K562 (cell line): ENCODE data around the gene ARID4B. TPM values are rescaled to one million over a fixed set of nuclear protein-coding genes. Genes with fewer than 3 reads are reported as not detected.
A peak's percentile ranks its signal among the peaks of the same experiment; 100 is the strongest.

ENCODE experiments used
- ADNP ChIP-seq: fragments of 200-800 bp; sonication (Bioruptor generic); IDR thresholded peaks from 2 replicates; pipeline ENCODE4 v1.6.1; 2016; ENCODE audit warnings: missing genetic modification characterization, missing compliant biosample characterization
- BCOR ChIP-seq: fragments of 450-650 bp; IDR thresholded peaks from 2 replicates; pipeline ENCODE4 v1.6.1; 2016
- BMI1 ChIP-seq: fragments of 150-350 bp; IDR thresholded peaks from 2 replicates; pipeline ENCODE4 v1.6.1; 2014; ENCODE audit warnings: low read length
- CBX1 ChIP-seq: sonication (generic); IDR thresholded peaks from 2 replicates; pipeline ENCODE4 v1.6.1; 2016; ENCODE audit warnings: antibody characterized with exemption, low read depth, mild to moderate bottlenecking
- KDM2B ChIP-seq: fragments of 250-450 bp; sonication (Bioruptor Pico); IDR thresholded peaks from 2 replicates; pipeline ENCODE4 v1.8.0; 2021; ENCODE audit warnings: mild to moderate bottlenecking, moderate library complexity
- NCOA6 ChIP-seq: fragments of 450-650 bp; IDR thresholded peaks from 2 replicates; pipeline ENCODE4 v1.6.1; 2017; ENCODE audit warnings: mild to moderate bottlenecking
- NFE2 ChIP-seq: IDR thresholded peaks from 2 replicates; pipeline ENCODE4 v1.6.1; 2014; ENCODE audit warnings: antibody characterized with exemption, low read depth
- NFYB ChIP-seq: IDR thresholded peaks from 2 replicates; pipeline ENCODE4 v1.6.1; 2011; ENCODE audit warnings: mild to moderate bottlenecking, moderate library complexity; ENCODE audit not compliant: insufficient read length; ENCODE audit errors: extremely low read depth
- PCBP2 ChIP-seq: fragments of 200-400 bp; formaldehyde crosslinking; IDR thresholded peaks from 2 replicates; pipeline ENCODE4 v1.6.1; 2018; ENCODE audit warnings: low read length, low read depth, mild to moderate bottlenecking, moderate library complexity; ENCODE audit not compliant: poor library complexity, severe bottlenecking
- POLR2AphosphoS5 ChIP-seq: IDR thresholded peaks from 2 replicates; pipeline ENCODE4 v1.6.1; 2011; ENCODE audit warnings: mild to moderate bottlenecking, low read depth, low read length, moderate library complexity; ENCODE audit not compliant: control insufficient read depth, insufficient read depth
- POLR3A ChIP-seq: IDR thresholded peaks from 2 replicates; pipeline ENCODE4 v1.6.1; 2011; ENCODE audit warnings: borderline replicate concordance, mild to moderate bottlenecking, moderate library complexity; ENCODE audit not compliant: insufficient read length, insufficient read depth; ENCODE audit errors: extremely low read depth
- PYGO2 ChIP-seq: fragments of 450-650 bp; IDR thresholded peaks from 2 replicates; pipeline ENCODE4 v1.6.1; 2016; ENCODE audit warnings: mild to moderate bottlenecking, missing genetic modification characterization, moderate library complexity, missing compliant biosample characterization
- RBBP5 ChIP-seq: fragments of 200-600 bp; sonication (generic); IDR thresholded peaks from 2 replicates; pipeline ENCODE4 v1.6.1; 2012; ENCODE audit warnings: borderline replicate concordance, mild to moderate bottlenecking, low read length, control low read depth, inconsistent platforms; ENCODE audit not compliant: insufficient read depth, poor library complexity, severe bottlenecking
- RBM39 ChIP-seq: fragments of 200-400 bp; formaldehyde crosslinking; optimal IDR thresholded peaks from 2 replicates; pipeline ENCODE3; 2018; ENCODE audit warnings: low read depth, low read length
- SRSF3 ChIP-seq: fragments of 200-400 bp; formaldehyde crosslinking; IDR thresholded peaks from 2 replicates; pipeline ENCODE4 v1.6.1; 2016; ENCODE audit warnings: mild to moderate bottlenecking, low read length, moderate library complexity; ENCODE audit not compliant: insufficient read depth
- STAT5A ChIP-seq: IDR thresholded peaks from 2 replicates; pipeline ENCODE4 v1.6.1; 2012; ENCODE audit warnings: low read length, inconsistent platforms, borderline replicate concordance
- ZFP30 ChIP-seq: fragments of 250-450 bp; sonication (Bioruptor Pico); IDR thresholded peaks from 2 replicates; pipeline ENCODE4 v1.8.0; 2022; ENCODE audit warnings: moderate library complexity, mild to moderate bottlenecking, inconsistent platforms, borderline replicate concordance
- ZNF121 ChIP-seq: sonication (generic); formaldehyde crosslinking; conservative IDR thresholded peaks from 2 replicates; pipeline ENCODE4 v1.8.0; 2022; ENCODE audit warnings: missing genetic modification reagents
- ZNF133 ChIP-seq: fragments of 250-450 bp; sonication (Bioruptor Pico); IDR thresholded peaks from 2 replicates; pipeline ENCODE4 v1.4.0; 2020; ENCODE audit warnings: mild to moderate bottlenecking
- ZNF23 ChIP-seq: fragments of 250-450 bp; sonication (Bioruptor Pico); IDR thresholded peaks from 2 replicates; pipeline ENCODE4 v1.4.0; 2020; ENCODE audit warnings: mild to moderate bottlenecking
- ZNF780A ChIP-seq: fragments of 250-450 bp; sonication (Bioruptor Pico); IDR thresholded peaks from 2 replicates; pipeline ENCODE4 v1.5.0; 2021; ENCODE audit warnings: mild to moderate bottlenecking
- ZNF79 ChIP-seq: fragments of 250-450 bp; sonication (Bioruptor Pico); IDR thresholded peaks from 2 replicates; pipeline ENCODE4 v1.4.0; 2020; ENCODE audit warnings: low read depth, mild to moderate bottlenecking, moderate library complexity
- polyA plus RNA-seq, 8 experiments: library from polyadenylated mRNA; depleted of rRNA in 4 of 8; stranded (reverse) in 5 of 8; unstranded in 3 of 8; fragments of >200 nt; fragmentation: Nextera tagmentation in 2 of 8; fragmentation: Illumina TruSeq in 1 of 8; extraction: Ambion mirVana in 2 of 8; extraction: Trizol in 1 of 8; gene quantifications; 2 replicates each; pipeline versions ENCODE4 v1.2.1 to v1.2.3, GENCODE V29; 2011 to 2014; ENCODE audit warnings: inconsistent platforms in 1 of 8, missing spikeins in 1 of 8
- total RNA-seq, 7 experiments: library from RNA; depleted of rRNA in 6 of 7; stranded (reverse); fragments of >200 nt in 6 of 7; fragmentation: Illumina TruSeq in 2 of 7; extraction: Trizol in 2 of 7; gene quantifications; 2 replicates each; pipeline versions ENCODE4 v1.2.1 to v1.2.3, GENCODE V29; 2011 to 2021; ENCODE audit warnings: low replicate concordance in 1 of 7
- TF ChIP-seq, protein P1 (sequence below): fragments of 250-450 bp; sonication (Bioruptor Pico); IDR thresholded peaks from 2 replicates; pipeline ENCODE4 v1.8.0; 2022; ENCODE audit warnings: inconsistent platforms, mild to moderate bottlenecking, moderate library complexity, borderline replicate concordance
- TF ChIP-seq, protein P2 (sequence below): IDR thresholded peaks from 2 replicates; pipeline ENCODE4 v1.6.1; 2011; ENCODE audit warnings: borderline replicate concordance, low read depth, mild to moderate bottlenecking, moderate library complexity, low read length; ENCODE audit not compliant: insufficient read depth, poor library complexity, severe bottlenecking
- TF ChIP-seq, protein P3 (sequence below): fragments of 450-650 bp; conservative IDR thresholded peaks from 2 replicates; pipeline ENCODE4 v1.6.1; 2016; ENCODE audit warnings: missing genetic modification characterization, low read depth, mild to moderate bottlenecking, missing compliant biosample characterization, moderate library complexity

The ARID4B gene
- total and polyA plus RNA-seq, 9 of the 15 experiments (the other 6 are each of a cell fraction or from before 2014, with no cell fraction given): 8.4 to 38.9 (median 18.5) TPM

DNA sequence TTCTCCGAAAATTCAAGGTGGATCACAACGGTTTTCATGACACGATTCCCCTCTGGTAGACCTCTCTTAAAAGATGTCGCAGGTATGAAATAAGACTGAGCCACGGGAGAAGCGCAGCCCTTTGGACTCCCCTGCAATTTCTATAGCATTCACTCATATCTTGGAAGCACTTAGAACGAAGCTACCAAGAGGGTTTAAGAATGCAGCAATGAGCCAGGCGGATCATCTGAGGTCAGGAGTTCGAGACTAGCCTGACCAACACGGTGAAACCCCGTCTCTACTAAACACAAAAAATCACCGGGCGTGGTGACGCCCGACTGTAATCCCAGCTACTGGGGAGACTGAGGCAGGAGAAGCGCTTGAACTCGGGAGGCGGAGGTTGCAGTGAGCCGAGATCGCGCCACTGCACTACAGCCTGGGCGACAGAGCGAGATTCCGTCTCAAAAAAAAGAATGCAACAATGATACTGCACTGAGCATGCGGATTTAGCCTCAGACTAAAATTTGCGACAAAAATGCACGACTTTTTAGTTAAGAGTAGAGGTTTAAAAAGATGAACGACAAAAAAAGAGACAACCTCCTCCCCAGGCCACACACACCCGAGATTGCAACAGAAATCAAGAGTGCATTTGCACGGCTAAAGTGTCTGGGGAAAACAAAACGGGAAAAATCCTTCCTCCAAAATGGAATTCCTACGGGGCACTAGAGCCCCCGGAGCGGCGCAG is 200.1 kb downstream of the ARID4B start (continued):
- TF ChIP-seq, protein P1, sequence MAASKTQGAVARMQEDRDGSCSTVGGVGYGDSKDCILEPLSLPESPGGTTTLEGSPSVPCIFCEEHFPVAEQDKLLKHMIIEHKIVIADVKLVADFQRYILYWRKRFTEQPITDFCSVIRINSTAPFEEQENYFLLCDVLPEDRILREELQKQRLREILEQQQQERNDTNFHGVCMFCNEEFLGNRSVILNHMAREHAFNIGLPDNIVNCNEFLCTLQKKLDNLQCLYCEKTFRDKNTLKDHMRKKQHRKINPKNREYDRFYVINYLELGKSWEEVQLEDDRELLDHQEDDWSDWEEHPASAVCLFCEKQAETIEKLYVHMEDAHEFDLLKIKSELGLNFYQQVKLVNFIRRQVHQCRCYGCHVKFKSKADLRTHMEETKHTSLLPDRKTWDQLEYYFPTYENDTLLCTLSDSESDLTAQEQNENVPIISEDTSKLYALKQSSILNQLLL: no peak
- no peak for TF ChIP-seq BMI1
- no peak for TF ChIP-seq ZFP30 (CRISPR knock-in tag)
- no peak for TF ChIP-seq STAT5A
- no peak for TF ChIP-seq PCBP2
- TF ChIP-seq KDM2B (CRISPR knock-in tag): no peak
- no peak for TF ChIP-seq ZNF23
- TF ChIP-seq ZNF780A (CRISPR knock-in tag): no peak
- no peak for TF ChIP-seq ZNF121 (CRISPR knock-in tag)
- TF ChIP-seq, protein P2, sequence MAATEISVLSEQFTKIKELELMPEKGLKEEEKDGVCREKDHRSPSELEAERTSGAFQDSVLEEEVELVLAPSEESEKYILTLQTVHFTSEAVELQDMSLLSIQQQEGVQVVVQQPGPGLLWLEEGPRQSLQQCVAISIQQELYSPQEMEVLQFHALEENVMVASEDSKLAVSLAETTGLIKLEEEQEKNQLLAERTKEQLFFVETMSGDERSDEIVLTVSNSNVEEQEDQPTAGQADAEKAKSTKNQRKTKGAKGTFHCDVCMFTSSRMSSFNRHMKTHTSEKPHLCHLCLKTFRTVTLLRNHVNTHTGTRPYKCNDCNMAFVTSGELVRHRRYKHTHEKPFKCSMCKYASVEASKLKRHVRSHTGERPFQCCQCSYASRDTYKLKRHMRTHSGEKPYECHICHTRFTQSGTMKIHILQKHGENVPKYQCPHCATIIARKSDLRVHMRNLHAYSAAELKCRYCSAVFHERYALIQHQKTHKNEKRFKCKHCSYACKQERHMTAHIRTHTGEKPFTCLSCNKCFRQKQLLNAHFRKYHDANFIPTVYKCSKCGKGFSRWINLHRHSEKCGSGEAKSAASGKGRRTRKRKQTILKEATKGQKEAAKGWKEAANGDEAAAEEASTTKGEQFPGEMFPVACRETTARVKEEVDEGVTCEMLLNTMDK: no peak
- TF ChIP-seq NFYB: no peak
- no peak for TF ChIP-seq NFE2
- TF ChIP-seq POLR3A: no peak
- TF ChIP-seq, protein P3, sequence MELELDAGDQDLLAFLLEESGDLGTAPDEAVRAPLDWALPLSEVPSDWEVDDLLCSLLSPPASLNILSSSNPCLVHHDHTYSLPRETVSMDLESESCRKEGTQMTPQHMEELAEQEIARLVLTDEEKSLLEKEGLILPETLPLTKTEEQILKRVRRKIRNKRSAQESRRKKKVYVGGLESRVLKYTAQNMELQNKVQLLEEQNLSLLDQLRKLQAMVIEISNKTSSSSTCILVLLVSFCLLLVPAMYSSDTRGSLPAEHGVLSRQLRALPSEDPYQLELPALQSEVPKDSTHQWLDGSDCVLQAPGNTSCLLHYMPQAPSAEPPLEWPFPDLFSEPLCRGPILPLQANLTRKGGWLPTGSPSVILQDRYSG: peak; percentile 54; the same call in 1 of the 2 replicates
- peak; percentile 20; the same call in 1 of the 2 replicates for TF ChIP-seq POLR2AphosphoS5
- TF ChIP-seq ZNF79: no peak
- no peak for TF ChIP-seq PYGO2 (tag)
- TF ChIP-seq RBBP5: no peak
- no peak for TF ChIP-seq ZNF133 (CRISPR knock-in tag)
- TF ChIP-seq ADNP (tag): peak; percentile 77; the same call in 1 of the 2 replicates
- TF ChIP-seq SRSF3: no peak
- TF ChIP-seq BCOR: peak; percentile 72
- no peak for TF ChIP-seq RBM39
- peak; percentile 15; the same call in 1 of the 2 replicates for TF ChIP-seq CBX1
- no peak for TF ChIP-seq NCOA6
